KOPT-K1 (cell line): ENCODE measurements around the gene FRMD8.
"Not testable (repeated sequence)": the region's sequence is repeated elsewhere in the genome, so short reads cannot be mapped to it uniquely, and the experiment has no call there.

Experiments used
- H3K27ac ChIP-seq: fragments of 200-600 bp; sonication (generic); 2 replicates; pipeline ENCODE4 v1.5.1; 2016; ENCODE audit warnings: antibody characterized with exemption, mild to moderate bottlenecking, low read depth, low read length; ENCODE audit not compliant: poor library complexity, severe bottlenecking
- H3K36me3 ChIP-seq: fragments of 200-600 bp; sonication (generic); 2 replicates; pipeline ENCODE4 v1.5.1; 2017; ENCODE audit warnings: antibody characterized with exemption, mild to moderate bottlenecking, low read length, moderate library complexity; ENCODE audit not compliant: insufficient read depth
- H3K9me3 ChIP-seq: fragments of 200-600 bp; sonication (generic); 2 replicates; pipeline ENCODE4 v1.5.1; 2017; ENCODE audit warnings: antibody characterized with exemption, low read length, mild to moderate bottlenecking; ENCODE audit not compliant: insufficient read depth, poor library complexity, severe bottlenecking

The FRMD8 gene

GRCh38 chr11:65448418-65449105 lies 62.1 kb downstream of the FRMD8 start:
- Histone ChIP-seq H3K27ac (no peak overlapping the region), H3K36me3 (no peaks in the 10 kb centered on the region), H3K9me3 (no peaks in the 10 kb centered on the region)

GRCh38 chr11:65451301-65451700 lies 64.9 kb downstream of the FRMD8 start:
- not testable (repeated sequence) for H3K9me3 ChIP-seq, H3K27ac ChIP-seq, H3K36me3 ChIP-seq

- not testable (repeated sequence) for H3K9me3 ChIP-seq, H3K27ac ChIP-seq, H3K36me3 ChIP-seq
Measured at GRCh38 chr11:65452259-65452658, 65.8 kb downstream of the FRMD8 start.

DNA sequence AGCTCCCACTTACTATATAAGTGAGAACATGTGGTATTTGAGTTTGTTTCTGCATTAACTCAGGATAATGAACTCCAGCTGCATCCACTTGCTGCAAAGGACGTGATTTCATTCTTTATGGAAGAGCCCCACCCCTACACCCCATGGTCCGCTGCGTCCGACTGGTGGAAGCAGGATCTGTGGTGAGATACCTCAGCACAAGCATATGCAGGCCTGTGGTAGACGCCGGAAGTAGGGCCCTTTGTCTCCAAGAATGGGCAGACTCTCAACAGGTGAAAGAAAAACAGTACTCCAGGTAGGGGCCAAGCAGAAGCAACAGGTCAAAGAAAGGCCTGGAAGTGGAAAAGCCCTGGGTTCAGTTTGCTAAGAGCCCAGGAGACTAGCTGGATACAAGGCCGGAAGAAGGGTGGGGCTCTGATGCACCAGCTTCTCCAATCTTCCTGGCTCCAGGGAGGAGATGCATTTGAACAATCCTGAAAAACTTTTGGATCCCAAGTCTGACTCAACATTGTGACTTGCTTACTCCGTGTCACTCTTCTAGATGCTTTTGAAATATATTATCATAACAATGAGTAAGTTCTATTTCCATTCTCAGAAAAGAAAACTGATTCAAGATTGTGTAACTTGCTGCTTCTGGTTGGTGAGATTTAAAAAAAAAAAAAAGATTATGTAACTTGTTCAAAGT lies 66.5 kb downstream of the FRMD8 start:
- H3K36me3 ChIP-seq = no peaks in the 10 kb centered on the region
- no peak overlapping the region for H3K27ac ChIP-seq
- H3K9me3 ChIP-seq = no peaks in the 10 kb centered on the region

DNA sequence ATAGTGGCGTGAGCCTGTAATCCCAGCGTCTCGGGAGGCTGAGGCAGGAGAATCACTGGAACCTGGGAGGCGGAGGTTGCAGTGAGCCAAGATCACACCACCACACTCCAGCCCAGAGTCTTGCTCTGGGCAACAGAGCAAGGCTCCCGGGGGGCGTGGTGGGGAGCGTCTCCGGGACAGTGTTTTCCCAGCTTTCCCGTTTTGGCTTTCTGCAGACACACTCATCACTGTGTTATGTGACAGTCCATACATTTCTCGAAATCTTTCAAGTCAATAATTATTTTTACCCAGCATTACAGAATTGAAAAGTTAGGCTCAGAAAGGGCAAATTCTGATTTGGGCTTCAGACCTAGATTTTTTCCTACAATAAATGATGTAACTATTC lies 67.9 kb downstream of the FRMD8 start:
- no peak overlapping the region for H3K27ac ChIP-seq
- H3K9me3 ChIP-seq = no peaks in the 10 kb centered on the region
- H3K36me3 ChIP-seq = no peaks in the 10 kb centered on the region

GRCh38 chr11:65454696-65455456 lies 68.4 kb downstream of the FRMD8 start:
- H3K36me3 ChIP-seq = no peaks in the 10 kb centered on the region
- no peaks in the 10 kb centered on the region for H3K9me3 ChIP-seq
- H3K27ac ChIP-seq = peak overlapping the region; percentile 33

DNA sequence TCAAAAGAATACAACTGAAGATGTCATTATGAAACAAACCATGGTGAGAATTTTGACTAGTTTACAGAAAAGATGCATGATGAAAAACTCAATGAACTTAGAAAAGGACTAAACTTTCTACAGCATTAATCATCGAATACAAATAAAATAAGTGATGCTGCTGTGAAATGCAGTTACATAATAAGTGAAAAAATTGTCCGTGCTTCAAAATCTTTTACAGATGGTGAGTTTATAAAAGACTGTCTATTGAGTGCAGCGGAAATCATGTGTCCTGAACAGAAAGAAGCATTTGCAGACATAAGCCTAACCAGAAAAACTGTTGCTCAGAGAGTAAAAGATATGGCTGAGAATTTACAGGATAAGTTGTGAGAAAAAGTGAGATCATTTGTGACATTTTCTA lies 70.0 kb downstream of the FRMD8 start:
- Histone ChIP-seq H3K36me3 (no peaks in the 10 kb centered on the region), H3K9me3 (no peaks in the 10 kb centered on the region), H3K27ac (no peak overlapping the region)

- Histone ChIP-seq H3K27ac (no peak overlapping the region), H3K36me3 (no peaks in the 10 kb centered on the region), H3K9me3 (no peaks in the 10 kb centered on the region)
Measured at GRCh38 chr11:65459552-65459951, 73.1 kb downstream of the FRMD8 start.
